Endometrial microvascular endothelial cells (primary cell): Measurements from ENCODE around the gene SPON2. TPM values are rescaled to one million over a fixed set of nuclear protein-coding genes. Genes with fewer than 3 reads are reported as not detected.

ENCODE experiments used
- in situ Hi-C: cut with HindIII; loops from 2 replicates; pipeline ENCODE4 v1.10.0; 2017; ENCODE audit warnings: low sequenced_read_pairs, low pct_unique_long_range_greater_than_20kb; ENCODE audit errors: inconsistent ontology term
- total RNA-seq: library from RNA; depleted of rRNA; stranded (reverse); fragments of >200 nt; gene quantifications from one replicate; pipeline ENCODE4 v1.2.3, GENCODE V29; 2015; ENCODE audit errors: inconsistent ontology term

The SPON2 gene
- total RNA-seq, 1 donor from 2014 or later = 3.3 TPM

DNA sequence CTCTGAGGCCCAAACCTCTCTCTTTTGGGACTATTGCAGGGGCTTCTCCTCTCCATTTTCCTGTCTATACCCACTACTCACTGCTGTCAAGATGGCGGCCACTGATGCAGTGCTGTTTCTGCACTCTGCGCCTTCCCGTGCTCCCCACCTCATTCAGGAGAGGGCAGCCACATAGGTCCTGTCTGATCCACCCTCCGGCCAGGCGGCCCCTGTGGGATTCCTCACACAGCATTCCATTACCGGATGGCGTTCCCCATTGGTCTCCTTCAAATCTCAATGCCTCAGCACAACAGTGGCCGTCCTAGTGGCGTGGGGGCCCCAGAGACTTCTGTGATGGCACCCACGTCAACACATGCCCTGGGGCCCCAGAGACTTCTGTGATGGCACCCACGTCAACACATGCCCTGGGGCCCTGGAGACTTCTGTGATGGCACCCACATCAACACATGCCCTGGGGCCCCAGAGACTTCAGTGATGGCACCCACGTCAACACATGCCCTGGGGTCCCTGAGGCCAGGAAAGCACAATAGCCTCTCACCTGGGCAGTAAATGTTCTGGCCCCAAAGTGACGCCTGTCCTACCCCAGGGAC, 7.3 kb downstream of the SPON2 start:
- in situ Hi-C loops = loop anchor here (25.0 kb wide), 1 partner anchor 378 kb away; no protein-coding TSS in a partner anchor

GRCh38 chr4:1164444-1164843, 7.9 kb downstream of the SPON2 start:
- in situ Hi-C loops = loop anchor here (25.0 kb wide), 1 partner anchor 377 kb away; no protein-coding TSS in a partner anchor

- in situ Hi-C loops = loop anchor here (25.0 kb wide), 1 partner anchor 377 kb away; no protein-coding TSS in a partner anchor
Measured at GRCh38 chr4:1164040-1164439, 8.3 kb downstream of the SPON2 start.

DNA sequence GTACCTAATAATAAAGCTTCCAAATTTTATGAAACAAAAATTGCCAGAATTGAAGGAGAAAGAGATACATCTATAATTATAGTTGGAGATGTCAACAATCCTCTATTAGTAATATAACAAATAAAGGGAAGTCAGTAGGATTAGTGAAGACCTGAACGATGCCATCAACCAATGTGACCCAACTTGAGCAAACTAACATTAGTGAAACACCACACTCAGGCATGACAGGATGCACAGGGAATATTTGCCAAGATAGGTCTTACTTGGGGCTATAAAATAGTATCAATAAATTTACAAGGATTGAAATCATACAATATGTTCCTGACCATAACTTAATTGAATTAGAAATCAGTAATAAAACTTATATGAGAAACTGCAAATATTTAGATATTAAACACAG, 12.0 kb downstream of the SPON2 start:
- in situ Hi-C loops = loop anchor here (25.0 kb wide), 1 partner anchor 373 kb away; no protein-coding TSS in a partner anchor

GRCh38 chr4:1156069-1156468, 16.3 kb downstream of the SPON2 start:
- in situ Hi-C loops = loop anchor here (25.0 kb wide), 1 partner anchor 369 kb away; no protein-coding TSS in a partner anchor

DNA sequence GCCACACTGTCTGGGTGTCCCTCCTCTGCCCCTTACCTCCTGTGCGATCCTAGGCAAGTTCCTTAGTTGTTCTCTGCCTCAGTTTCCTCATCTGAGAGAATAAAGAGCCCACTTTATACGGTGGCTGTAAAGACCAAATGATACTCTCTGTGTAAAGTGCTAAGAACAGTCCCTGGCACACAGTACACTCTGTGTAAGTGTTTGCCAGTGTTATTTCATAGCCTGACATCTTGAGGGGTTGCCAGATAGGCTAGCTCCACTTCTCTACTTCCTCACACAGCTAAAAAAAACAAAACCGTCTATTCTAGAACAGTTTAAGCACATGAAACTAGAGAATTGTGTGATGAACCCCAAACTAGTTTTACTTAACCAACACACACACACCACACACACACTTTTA, 17.1 kb downstream of the SPON2 start:
- in situ Hi-C loops = loop anchor here (25.0 kb wide), 1 partner anchor 368 kb away; no protein-coding TSS in a partner anchor

DNA sequence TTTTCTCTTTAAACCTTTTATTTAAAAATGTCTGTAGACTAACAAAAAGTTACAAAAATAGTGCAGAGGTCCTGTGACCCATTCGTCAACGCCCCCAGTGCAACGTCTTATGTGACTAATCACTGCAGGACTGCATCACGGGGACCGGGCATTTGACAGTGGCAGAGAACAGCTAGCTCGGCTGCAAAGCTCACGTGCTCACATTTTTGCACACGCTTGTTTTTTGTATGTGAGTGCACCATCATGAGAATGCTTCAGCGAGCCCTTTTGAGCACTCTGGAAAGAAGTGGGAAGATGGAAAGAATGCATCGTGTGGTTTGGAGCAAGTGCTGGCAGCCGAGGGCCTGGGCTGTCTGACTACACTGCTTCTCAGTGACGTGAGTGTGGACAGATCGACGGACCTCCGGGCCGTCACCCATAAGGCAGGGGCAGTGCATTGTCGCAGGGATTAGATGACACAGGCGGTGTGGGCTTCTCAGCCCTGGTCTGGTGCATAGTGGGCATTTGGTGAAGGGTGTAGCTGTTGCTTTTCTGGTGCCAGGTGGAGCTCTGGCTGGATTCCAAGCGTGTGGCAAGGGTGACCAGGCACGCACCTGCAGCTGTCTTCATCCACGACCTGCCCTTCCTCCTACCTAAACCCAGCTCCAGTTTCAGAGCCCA, 17.7 kb downstream of the SPON2 start:
- in situ Hi-C loops = loop anchor here (25.0 kb wide), 1 partner anchor 367 kb away; no protein-coding TSS in a partner anchor

DNA sequence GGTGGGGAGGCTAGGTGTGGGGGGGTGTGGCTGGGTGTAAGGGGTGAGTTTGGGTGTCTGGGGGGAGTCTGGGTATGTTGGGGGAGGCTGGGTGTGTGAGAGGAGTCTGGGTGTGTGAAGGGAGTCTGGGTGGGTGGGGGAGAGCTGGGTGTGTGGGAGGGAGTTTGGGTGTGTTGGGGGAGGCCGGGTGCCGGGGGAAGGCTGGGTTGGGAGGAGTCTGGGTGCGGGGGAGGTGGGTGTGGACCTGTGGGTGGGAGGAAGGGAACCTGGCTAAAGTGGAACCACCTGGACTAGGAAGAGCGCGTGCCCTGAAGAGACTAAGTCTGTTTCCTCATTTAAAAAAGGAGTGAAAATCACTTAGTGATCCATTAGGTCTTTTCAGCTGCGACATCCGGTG, 18.3 kb downstream of the SPON2 start:
- in situ Hi-C loops = loop anchor here (25.0 kb wide), 1 partner anchor 367 kb away; no protein-coding TSS in a partner anchor

- in situ Hi-C loops = loop anchor here (25.0 kb wide), 1 partner anchor 366 kb away; no protein-coding TSS in a partner anchor
Measured at GRCh38 chr4:1153567-1154090, 18.8 kb downstream of the SPON2 start.

DNA sequence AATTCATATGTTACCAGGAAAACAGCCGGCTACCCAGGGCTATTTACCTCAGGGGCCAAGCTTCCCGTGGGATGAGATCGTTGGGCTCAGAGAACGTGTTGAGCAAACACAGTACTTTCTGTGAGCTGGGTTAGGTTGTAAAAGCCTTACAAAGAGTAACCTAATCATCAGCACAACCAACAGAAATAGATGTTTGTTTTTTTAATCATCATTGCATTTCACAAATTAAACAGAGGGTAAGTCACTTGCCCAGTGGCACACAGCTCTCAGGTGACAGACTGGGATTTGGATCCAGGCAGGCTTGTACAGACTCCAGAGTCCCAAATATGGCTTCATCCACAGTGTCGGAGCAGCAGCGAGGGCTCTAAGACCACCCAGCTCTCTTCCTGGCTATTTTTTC, 20.1 kb downstream of the SPON2 start:
- in situ Hi-C loops = loop anchor here (25.0 kb wide), 1 partner anchor 365 kb away; no protein-coding TSS in a partner anchor

DNA sequence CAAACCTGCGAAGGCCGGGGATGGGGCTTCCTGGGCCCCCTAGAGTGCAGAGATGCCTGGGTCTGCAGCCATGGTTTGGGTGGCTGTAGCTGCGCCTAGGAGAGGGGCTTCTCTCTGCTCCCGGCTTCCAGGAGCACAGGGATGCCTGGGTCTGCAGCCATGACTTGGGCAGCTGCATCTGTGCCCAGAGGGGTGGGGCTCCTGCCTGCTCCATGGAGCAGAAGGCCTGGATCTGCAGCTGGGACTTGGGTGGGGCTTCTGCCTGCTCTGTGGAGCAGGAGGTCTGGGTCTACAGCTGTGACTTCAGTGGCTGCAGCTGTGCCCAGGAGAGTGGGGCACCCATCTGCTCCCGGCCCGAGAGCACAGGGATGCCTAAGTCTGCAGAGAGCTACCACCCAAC, 20.8 kb downstream of the SPON2 start:
- in situ Hi-C loops = loop anchor here (25.0 kb wide), 1 partner anchor 364 kb away; no protein-coding TSS in a partner anchor

DNA sequence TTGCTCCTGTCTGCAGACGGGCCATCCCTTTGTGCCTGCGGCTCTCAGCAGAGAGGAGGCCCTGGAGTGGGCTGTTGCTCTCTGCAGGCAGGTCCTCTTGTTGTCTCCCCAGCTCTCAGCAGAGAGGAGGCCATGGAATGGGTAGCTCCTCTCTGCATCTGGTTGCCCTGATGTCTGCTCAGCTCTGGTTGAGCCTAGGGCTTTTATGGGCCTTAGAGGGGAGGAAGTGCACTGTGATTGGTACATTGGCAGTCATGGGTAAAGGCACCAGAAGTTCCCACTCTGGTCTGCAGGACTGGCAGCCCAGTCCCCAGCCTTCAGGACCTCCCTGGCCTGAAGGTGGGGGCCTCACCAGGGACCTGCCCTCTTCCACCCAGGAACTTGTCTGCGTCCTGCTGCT, 21.5 kb downstream of the SPON2 start:
- in situ Hi-C loops = loop anchor here (25.0 kb wide), 1 partner anchor 364 kb away; no protein-coding TSS in a partner anchor

GRCh38 chr4:1139860-1140259, 32.5 kb downstream of the SPON2 start:
- in situ Hi-C loops = no loop called here

DNA sequence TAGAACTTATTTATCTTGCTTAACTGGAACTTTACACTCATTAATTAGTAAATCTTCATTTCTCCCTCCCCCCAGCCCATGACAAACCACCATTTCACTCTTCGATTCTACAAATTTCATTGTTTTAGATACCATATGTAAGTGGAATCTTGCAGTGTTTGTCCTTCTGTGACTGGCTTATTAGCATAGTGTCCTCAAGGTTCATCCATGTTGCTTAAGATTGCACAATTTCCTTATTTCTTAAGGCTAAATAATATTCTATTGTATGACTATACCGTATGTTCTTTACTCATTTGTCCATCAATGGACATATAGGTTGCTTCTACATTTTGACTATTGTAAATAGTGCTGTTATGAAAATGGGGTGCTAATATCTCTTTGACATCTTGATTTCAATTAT, 34.5 kb downstream of the SPON2 start:
- in situ Hi-C loops = no loop called here

DNA sequence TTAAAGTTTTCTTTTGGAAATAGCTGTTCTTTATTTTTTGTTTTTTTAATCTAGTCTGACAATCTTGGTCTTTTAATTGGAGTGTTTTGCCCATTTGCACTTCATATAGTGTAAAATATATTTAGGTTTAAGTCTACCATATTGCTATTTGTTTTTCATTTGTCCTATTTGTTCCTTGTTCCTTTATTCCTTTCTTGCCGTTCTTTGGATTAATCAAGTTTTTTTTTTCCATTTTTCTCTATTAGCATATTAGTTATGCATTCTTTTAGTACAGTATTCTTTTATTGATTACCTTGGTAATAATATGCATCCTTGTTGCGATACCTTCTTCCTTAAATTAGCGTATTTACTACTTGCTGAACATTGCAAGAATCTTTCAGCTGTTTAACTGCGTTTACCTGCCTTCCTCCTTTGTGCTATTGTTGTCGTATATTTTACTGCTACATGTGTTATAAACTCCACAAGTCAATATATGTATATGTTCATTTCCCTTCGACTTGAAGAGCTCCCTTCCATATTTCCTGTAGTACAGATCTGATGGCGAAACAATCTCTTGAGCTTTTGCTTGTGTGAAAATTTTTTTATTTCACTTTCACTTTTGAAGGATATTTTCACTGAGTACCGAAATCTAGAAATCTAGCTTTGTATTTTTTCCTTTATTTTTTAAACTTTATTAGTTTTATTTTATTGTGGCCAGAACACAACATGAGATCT, 35.2 kb downstream of the SPON2 start:
- in situ Hi-C loops = no loop called here

DNA sequence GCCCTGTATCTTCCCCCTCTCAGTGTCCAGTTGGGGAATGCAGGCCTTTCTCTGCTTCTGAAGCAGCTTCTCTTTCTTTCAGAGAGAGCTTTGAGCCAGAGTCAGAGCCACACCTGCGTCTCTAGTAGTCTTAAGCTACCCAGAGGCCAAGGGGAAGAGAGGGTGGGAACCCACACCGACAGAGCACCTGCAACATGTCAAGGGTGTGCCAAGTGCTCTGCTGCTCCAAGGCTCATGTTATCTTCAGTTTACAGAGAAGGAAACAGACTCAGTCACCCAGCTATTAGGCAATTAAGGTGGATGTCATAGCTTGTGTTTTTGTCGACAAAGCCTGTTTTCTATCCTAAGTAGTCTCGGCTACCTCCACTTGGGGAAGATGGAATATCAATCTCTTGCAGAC, 36.3 kb downstream of the SPON2 start:
- in situ Hi-C loops = no loop called here

- in situ Hi-C loops = no loop called here
Measured at GRCh38 chr4:1133033-1133432, 39.4 kb downstream of the SPON2 start.

DNA sequence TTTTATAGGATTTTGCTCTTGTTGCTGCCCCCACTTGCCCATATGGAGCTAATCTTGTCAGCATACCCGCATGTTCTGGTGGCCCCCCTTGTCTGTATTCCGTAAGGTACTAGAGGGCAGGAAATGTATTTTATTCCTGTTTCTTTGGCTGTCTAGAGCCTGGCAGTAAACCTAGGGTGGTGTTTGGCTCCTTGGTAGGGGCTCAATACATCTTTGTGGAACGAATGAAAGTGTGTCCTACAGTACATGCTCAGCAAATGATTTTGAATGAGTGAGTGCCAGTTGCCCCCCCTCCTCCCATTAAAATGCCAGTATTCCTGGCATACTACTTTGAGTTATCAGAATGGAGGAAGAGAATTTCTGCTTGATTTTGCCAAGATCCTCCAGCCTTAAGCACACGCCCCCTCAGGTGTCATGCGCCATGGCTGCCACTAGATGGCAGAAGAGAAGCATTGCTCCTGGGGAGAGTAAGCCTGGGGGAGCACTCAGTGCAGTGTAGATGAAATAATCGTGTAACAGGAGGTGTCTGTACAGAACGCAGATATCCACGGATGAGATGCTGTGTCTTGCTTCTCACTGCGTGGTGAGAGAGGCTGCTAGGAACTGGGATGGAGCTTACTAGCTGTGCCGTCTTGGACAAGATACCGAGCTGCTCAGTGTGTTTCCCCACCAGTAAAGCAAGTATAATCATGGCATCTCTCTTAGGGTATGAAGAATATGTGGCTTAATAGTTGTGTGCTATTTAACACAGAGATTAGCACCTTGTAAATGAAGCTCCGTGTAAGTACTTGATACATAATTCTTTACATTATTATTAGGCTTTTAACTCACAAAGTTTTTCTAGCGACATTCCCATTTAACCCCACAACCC, 41.8 kb downstream of the SPON2 start:
- in situ Hi-C loops = no loop called here
